Smooth muscle cell (in vitro differentiated cells): Measurements from ENCODE around the gene OR2A1. TPM values are rescaled to one million over a fixed set of nuclear protein-coding genes. Genes with fewer than 3 reads are reported as not detected.
"Not testable (repeated sequence)": the region's sequence is repeated elsewhere in the genome, so short reads cannot be mapped to it uniquely, and the experiment has no call there.

Experiments
- DNase-seq: peaks from one replicate; lab custom pipeline; 2025; ENCODE audit not compliant: unreplicated experiment; lab: John Stamatoyannopoulos, UW
- H2AFZ ChIP-seq: fragments of 200-600 bp; sonication (generic); 2 replicates; pipeline ENCODE4 v1.6.0; 2016; ENCODE audit warnings: antibody characterized with exemption, low read depth, mild to moderate bottlenecking
- H3F3A ChIP-seq: fragments of 200-600 bp; sonication (generic); 2 replicates; pipeline ENCODE4 v1.6.0; 2017; ENCODE audit warnings: antibody characterized with exemption, low read depth
- H3K27ac ChIP-seq: fragments of 200-600 bp; sonication (generic); 2 replicates; pipeline ENCODE4 v1.5.1; 2016; ENCODE audit warnings: low read depth, mild to moderate bottlenecking
- H3K27me3 ChIP-seq: fragments of 200-600 bp; sonication (generic); 2 replicates; pipeline ENCODE4 v1.6.1; 2016; ENCODE audit warnings: low read depth, mild to moderate bottlenecking
- H3K36me3 ChIP-seq: fragments of 200-600 bp; sonication (generic); 2 replicates; pipeline ENCODE4 v1.5.1; 2016; ENCODE audit warnings: low read depth
- H3K4me1 ChIP-seq: fragments of 200-600 bp; sonication (generic); 2 replicates; pipeline ENCODE4 v1.5.1; 2016; ENCODE audit warnings: low read depth
- H3K4me2 ChIP-seq: fragments of 200-600 bp; sonication (generic); 2 replicates; pipeline ENCODE4 v1.6.0; 2016; ENCODE audit warnings: mild to moderate bottlenecking
- H3K4me3 ChIP-seq: fragments of 200-600 bp; sonication (generic); 2 replicates; pipeline ENCODE4 v1.5.1; 2016; ENCODE audit warnings: mild to moderate bottlenecking
- H3K79me2 ChIP-seq: fragments of 200-600 bp; sonication (generic); 2 replicates; pipeline ENCODE4 v1.6.0; 2016; ENCODE audit warnings: low read depth, mild to moderate bottlenecking
- H3K9ac ChIP-seq: fragments of 200-600 bp; sonication (generic); 2 replicates; pipeline ENCODE4 v1.6.0; 2016; ENCODE audit warnings: low read depth
- H3K9me3 ChIP-seq: fragments of 200-600 bp; sonication (generic); replicated peaks from 2 replicates; pipeline ENCODE4 v1.5.1; 2016; ENCODE audit warnings: low read depth
- H4K20me1 ChIP-seq: fragments of 200-600 bp; sonication (generic); 2 replicates; pipeline ENCODE4 v1.6.0; 2016; ENCODE audit warnings: low read depth
- WGBS: methylation state at CpG from one replicate; pipeline ENCODE4 v1.1.7; 2016; ENCODE audit warnings: low lambda C conversion rate; 5-methylcytosine and 5-hydroxymethylcytosine counted together
- polyA plus RNA-seq: library from polyadenylated mRNA; unstranded; fragments of >200 nt; fragmentation: Nextera tagmentation; extraction: Ambion mirVana; gene quantifications from 2 replicates; pipeline ENCODE4 v1.2.1, GENCODE V29; 2016
- total RNA-seq: library from RNA; depleted of rRNA; stranded (reverse); fragments of >200 nt; gene quantifications from 2 replicates; pipeline ENCODE4 v1.2.3, GENCODE V29; 2014

Gene OR2A1
- total and polyA plus RNA-seq, 2 experiments from 2014 or later = not detected

DNA sequence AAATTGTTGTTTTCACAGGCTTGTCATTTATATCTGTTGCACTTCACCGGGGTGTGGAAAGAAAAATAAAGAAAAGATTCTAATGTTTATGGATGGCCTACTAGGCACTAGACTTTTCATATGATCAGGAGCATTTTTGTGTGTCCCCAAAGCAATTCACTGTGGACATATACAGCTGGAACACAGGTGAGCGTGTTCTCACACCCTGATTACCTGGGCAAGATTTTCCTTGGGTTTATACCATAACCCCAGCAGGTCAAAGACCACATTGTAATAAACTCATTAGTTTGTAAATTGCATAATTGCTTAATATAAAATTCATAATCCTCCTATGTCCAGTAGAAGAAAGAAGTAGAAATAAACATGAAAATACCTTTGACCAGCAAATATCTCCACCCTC lies 1.0 kb upstream of the OR2A1 start:
- not testable (repeated sequence) for H4K20me1 ChIP-seq, H3K36me3 ChIP-seq, DNase-seq, H3K4me2 ChIP-seq, H3K9ac ChIP-seq, H3F3A ChIP-seq, H3K27me3 ChIP-seq, H3K4me1 ChIP-seq, H3K79me2 ChIP-seq, H2AFZ ChIP-seq, H3K9me3 ChIP-seq, H3K27ac ChIP-seq, H3K4me3 ChIP-seq
- WGBS = no CpG with 5 or more reads among the region's 2 CpGs

DNA sequence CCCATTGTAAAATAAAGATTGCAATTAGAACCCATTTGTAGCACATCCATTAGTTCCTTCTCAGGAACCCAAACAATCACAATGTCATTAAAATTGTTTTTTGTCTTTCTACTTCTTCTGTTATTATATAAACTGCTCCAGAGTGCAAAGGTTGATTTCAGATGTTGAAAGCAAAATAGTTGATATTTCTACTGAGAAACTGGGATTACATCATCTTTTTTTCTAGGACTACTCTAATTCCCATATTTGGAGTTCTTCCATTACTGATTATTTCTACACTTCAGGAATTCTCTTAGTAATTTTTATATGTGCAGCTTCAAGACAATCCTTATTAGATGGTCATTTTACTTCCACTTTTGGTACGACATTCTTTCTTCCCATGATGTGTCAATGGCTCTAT lies 5.3 kb downstream of the OR2A1 start:
- H3K36me3 ChIP-seq, H3K27ac ChIP-seq, H3F3A ChIP-seq, H4K20me1 ChIP-seq, H3K4me3 ChIP-seq, DNase-seq, H3K27me3 ChIP-seq, H3K9me3 ChIP-seq, H3K9ac ChIP-seq, H2AFZ ChIP-seq, H3K4me1 ChIP-seq, H3K79me2 ChIP-seq, H3K4me2 ChIP-seq: not testable (repeated sequence)
- WGBS = no CpG with 5 or more reads among the region's 1 CpG

DNA sequence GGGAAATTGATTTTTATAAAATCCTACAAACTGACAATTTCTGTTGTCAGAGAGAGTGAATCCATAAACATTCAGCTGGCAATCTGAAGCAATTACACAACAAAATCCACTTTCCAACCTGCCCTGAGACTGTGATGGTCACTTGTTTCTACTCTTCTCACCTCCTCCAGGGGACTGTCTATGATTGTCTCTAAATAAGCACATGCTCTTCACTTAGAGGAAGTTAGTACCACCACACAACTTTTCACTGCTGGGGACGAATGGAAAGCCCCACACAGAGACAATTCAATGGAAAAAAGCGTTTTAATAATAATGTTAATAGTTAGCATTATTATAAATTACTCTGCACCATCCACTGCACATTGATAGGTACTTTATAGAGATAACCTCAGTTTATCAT lies 7.3 kb downstream of the OR2A1 start:
- H3K4me3 ChIP-seq, H4K20me1 ChIP-seq, H3F3A ChIP-seq, H3K9me3 ChIP-seq, DNase-seq, H3K79me2 ChIP-seq, H3K27me3 ChIP-seq, H3K4me2 ChIP-seq, H3K36me3 ChIP-seq, H2AFZ ChIP-seq, H3K27ac ChIP-seq, H3K9ac ChIP-seq, H3K4me1 ChIP-seq: not testable (repeated sequence)
- no CpG with 5 or more reads among the region's 2 CpGs for WGBS

DNA sequence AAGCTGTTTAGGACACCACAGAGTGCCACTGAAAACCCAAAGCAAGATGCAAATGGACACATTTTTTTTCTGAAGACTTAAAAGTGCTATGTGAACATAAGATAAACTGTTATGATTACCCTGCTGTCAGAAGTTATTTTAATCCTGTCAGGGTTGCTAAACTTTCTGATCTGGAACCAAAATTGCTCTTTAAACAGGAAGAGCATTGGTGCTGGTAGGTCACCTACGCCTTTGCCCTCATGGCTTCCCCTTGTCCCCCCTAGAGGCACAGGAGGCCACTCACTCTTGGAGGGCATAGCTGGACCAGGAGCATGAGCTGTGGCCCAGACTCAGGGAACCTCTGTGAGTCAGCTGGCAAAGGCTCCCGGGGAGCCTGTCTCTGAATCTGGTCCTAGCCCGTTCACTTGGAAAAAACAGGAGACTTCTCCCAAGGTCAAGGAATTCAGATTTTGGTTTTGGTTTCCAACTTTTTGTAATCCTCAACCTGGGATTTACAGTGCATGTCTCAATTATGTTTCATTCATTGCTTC lies 9.5 kb downstream of the OR2A1 start:
- 80% methylated on average over 1 of the region's 3 CpGs for WGBS
- H4K20me1 ChIP-seq, H3K4me2 ChIP-seq, H3K4me1 ChIP-seq, H3K79me2 ChIP-seq, H3K27me3 ChIP-seq, H3F3A ChIP-seq, H3K9ac ChIP-seq, H3K4me3 ChIP-seq, DNase-seq, H2AFZ ChIP-seq, H3K36me3 ChIP-seq, H3K9me3 ChIP-seq, H3K27ac ChIP-seq: not testable (repeated sequence)

DNA sequence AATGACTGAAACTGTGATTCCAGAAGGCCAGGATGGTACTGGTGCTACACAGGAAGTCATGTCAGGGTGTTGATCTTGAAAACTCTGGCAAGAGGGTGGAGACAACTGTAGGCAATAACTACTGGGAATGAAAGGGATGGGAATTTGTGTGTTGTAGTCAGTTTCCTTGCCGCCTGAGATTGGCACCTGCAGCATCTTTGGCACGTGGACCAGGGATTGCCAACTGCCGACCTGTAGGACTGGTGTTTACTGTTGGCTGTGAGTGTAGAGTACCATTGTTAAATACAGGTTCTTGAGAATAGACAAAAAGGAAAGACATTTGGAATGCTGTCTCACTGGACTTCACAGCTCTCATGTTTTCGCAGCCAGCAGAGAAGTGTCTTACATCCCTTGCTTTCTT lies 11.1 kb downstream of the OR2A1 start:
- not testable (repeated sequence) for H3K36me3 ChIP-seq, H2AFZ ChIP-seq

DNA sequence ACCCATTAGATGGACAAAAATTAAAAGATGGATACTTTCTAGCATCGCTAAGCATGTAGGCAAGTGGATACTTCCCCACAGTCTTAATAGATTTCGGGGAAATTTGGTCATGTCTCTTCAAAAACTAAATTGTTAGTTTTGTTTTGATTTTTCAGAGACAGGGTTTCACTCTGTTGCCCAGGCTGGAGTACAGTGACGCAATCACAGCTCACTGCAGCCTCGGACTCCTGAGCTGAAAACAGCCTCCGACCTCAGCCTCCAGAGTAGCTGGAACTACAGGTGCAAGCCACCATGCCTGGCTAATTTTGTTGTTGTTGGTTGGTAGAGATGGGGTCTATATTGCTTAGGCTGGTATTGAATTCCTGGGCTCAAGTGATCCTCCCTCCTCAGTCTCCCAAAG lies 13.6 kb downstream of the OR2A1 start:
- WGBS = 74% methylated on average over 4 of the region's 5 CpGs
- not testable (repeated sequence) for H3K9me3 ChIP-seq, H4K20me1 ChIP-seq, H3K4me2 ChIP-seq, H3K27me3 ChIP-seq, H3K4me1 ChIP-seq, H3K79me2 ChIP-seq, H3K4me3 ChIP-seq, H3K9ac ChIP-seq, H3K36me3 ChIP-seq, DNase-seq, H3K27ac ChIP-seq, H3F3A ChIP-seq, H2AFZ ChIP-seq

More for the DNA sequence above, 11.1 kb downstream of the OR2A1 start:
- H4K20me1 ChIP-seq, H3K4me2 ChIP-seq, H3K4me3 ChIP-seq, H3K79me2 ChIP-seq, H3K9me3 ChIP-seq, H3K27ac ChIP-seq, H3K27me3 ChIP-seq, H3F3A ChIP-seq, H3K4me1 ChIP-seq, H3K9ac ChIP-seq, DNase-seq: not testable (repeated sequence)
- WGBS = 93% methylated on average over 3 of the region's 4 CpGs

DNA sequence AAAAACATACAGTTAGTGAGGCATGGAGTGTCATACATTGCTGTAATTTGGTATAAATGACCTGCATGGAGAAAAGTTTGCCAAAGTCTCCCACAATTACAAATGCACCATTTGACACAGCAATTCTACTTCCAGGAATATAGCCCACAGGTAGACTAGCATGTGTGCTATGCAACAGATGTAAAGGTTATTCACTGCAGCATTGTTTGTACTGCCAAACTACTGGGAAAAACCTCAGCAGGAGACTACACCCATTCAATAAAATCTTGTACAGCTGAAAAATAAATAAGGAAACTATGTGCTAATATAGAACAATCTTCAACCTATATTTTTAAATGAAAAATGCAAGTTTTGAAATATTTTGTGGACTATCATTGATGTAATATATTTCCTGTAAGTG lies 17.8 kb downstream of the OR2A1 start:
- not testable (repeated sequence) for H3K27me3 ChIP-seq, H2AFZ ChIP-seq, H4K20me1 ChIP-seq, H3K36me3 ChIP-seq, H3F3A ChIP-seq, DNase-seq, H3K9me3 ChIP-seq, H3K79me2 ChIP-seq, H3K4me2 ChIP-seq, H3K27ac ChIP-seq, H3K4me3 ChIP-seq, H3K9ac ChIP-seq, H3K4me1 ChIP-seq

DNA sequence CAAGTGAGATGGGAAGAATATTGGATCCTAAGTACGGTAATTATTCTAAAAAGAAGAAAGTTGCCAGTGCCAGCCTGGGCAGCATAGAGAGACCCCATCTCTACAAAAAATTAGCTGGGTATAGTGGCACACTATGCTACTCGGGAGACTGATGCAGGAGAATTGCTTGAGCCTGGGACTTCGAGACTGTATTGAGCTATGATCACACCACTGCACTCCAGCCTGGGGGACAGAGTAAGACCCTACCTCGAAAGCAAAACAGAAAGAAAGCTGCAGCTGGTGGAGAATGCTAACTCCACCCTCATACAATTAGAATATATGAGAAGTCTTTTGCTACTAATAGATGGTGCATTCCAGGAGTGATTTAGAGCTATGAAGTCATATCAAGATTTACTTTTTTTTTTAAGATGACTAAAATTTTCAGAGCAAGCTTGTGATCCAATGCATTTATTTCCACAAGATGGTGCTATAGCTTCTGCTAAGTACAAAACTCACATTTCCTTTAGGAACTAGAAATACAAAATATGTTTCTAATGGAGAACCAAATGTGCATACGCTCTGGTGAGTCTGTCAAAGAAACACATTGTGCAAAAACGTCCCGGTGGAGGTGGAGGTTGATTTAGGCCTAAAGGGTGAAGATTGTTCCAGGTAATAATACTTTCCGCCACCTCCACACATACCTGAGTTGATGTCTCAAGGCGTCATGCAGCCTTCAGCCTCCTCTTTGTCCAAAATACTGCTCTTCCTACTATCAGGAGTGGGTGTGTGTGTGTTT lies 19.2 kb downstream of the OR2A1 start:
- H3K4me1 ChIP-seq = not testable (repeated sequence)

DNA sequence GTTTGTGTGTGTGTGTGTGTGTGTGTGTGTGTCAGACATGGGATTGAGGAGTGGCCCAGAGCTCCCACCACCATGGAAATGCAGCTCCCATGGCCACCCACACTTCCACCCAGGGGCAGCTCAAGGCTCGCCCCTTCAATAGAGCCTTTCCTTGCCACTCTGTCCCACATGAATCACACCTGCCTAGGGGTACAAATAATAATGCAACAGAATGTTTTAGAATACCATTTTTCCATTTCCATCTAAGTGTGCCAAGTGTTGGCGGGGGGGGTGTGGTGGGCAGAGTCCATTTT lies 19.7 kb downstream of the OR2A1 start:
- not testable (repeated sequence) for H2AFZ ChIP-seq, H3K4me3 ChIP-seq, H3K9me3 ChIP-seq, H3K79me2 ChIP-seq, H3K27me3 ChIP-seq, H4K20me1 ChIP-seq, H3K27ac ChIP-seq, H3K9ac ChIP-seq, H3K4me2 ChIP-seq, DNase-seq, H3K36me3 ChIP-seq, H3F3A ChIP-seq, H3K4me1 ChIP-seq
- 38% methylated on average over 1 of the region's 2 CpGs for WGBS

More for the DNA sequence above, 19.2 kb downstream of the OR2A1 start:
- not testable (repeated sequence) for H2AFZ ChIP-seq, H3F3A ChIP-seq, H3K36me3 ChIP-seq, H3K9ac ChIP-seq, H4K20me1 ChIP-seq, H3K27ac ChIP-seq, H3K27me3 ChIP-seq, H3K4me2 ChIP-seq, DNase-seq, H3K9me3 ChIP-seq, H3K4me3 ChIP-seq, H3K79me2 ChIP-seq
- WGBS = 98% methylated on average over 4 of the region's 9 CpGs
